Kidney epithelial cell (primary cell): ENCODE data around the gene BMP6. TPM values are rescaled to one million over a fixed set of nuclear protein-coding genes. Genes with fewer than 3 reads are reported as not detected.

ENCODE experiments used
- DNase-seq: peaks from one replicate; pipeline ENCODE4 v3.0.0-alpha.2; 2010; ENCODE audit warnings: low read depth
- H3K27me3 ChIP-seq: 2 replicates; pipeline ENCODE4 v1.6.0; 2011; ENCODE audit warnings: low read length; ENCODE audit not compliant: control insufficient read depth, insufficient read depth
- H3K36me3 ChIP-seq: 2 replicates; pipeline ENCODE4 v1.5.1; 2011; ENCODE audit warnings: low read length; ENCODE audit not compliant: control insufficient read depth, insufficient read depth
- H3K4me3 ChIP-seq: 2 replicates; pipeline ENCODE4 v1.5.1; 2011; ENCODE audit warnings: low read depth, mild to moderate bottlenecking, control low read depth, low read length
- CTCF ChIP-seq: IDR thresholded peaks from 2 replicates; pipeline ENCODE4 v1.5.1; 2011; ENCODE audit warnings: mild to moderate bottlenecking, moderate library complexity, low read length, control low read depth, inconsistent platforms; ENCODE audit not compliant: insufficient read depth, poor library complexity, severe bottlenecking
- total RNA-seq: library from RNA; depleted of rRNA; stranded (reverse); fragments of >200 nt; gene quantifications from 2 replicates; pipeline ENCODE4 v1.2.3, GENCODE V29; 2015

The BMP6 gene
- total RNA-seq, 1 donor from 2014 or later: 1.1 TPM

- no peak for TF ChIP-seq CTCF
- no peak for DNase-seq
- H3K27me3 ChIP-seq: no peaks in the 10 kb centered on the region
- no peak overlapping the region for H3K4me3 ChIP-seq
- H3K36me3 ChIP-seq: no peaks in the 10 kb centered on the region
Observed at GRCh38 chr6:7703148-7703680, 22.7 kb upstream of the BMP6 start.

- DNase-seq: no peak
- H3K27me3 ChIP-seq: no peaks in the 10 kb centered on the region
- TF ChIP-seq CTCF: no peak
- H3K36me3 ChIP-seq: no peaks in the 10 kb centered on the region
- no peak overlapping the region for H3K4me3 ChIP-seq
Observed at GRCh38 chr6:7705483-7705882, 20.4 kb upstream of the BMP6 start.

- no peak for TF ChIP-seq CTCF
- no peak for DNase-seq
- Histone ChIP-seq H3K4me3 (no peak overlapping the region), H3K27me3 (no peaks in the 10 kb centered on the region), H3K36me3 (no peaks in the 10 kb centered on the region)
Observed at GRCh38 chr6:7706269-7706668, 19.6 kb upstream of the BMP6 start.

GRCh38 chr6:7707787-7708186 is 18.1 kb upstream of the BMP6 start:
- H3K27me3 ChIP-seq: no peaks in the 10 kb centered on the region
- no peak overlapping the region for H3K4me3 ChIP-seq
- no peak for DNase-seq
- no peak for TF ChIP-seq CTCF
- no peaks in the 10 kb centered on the region for H3K36me3 ChIP-seq

- Histone ChIP-seq H3K27me3 (peaks cover 5% of the 10 kb centered on the region), H3K36me3 (no peaks in the 10 kb centered on the region), H3K4me3 (no peak overlapping the region)
- TF ChIP-seq CTCF: no peak
- DNase-seq: no peak
Observed at GRCh38 chr6:7719364-7719850, 6.5 kb upstream of the BMP6 start.

GRCh38 chr6:7720346-7720745 is 5.6 kb upstream of the BMP6 start:
- H3K4me3 ChIP-seq: no peak overlapping the region
- peaks cover 6% of the 10 kb centered on the region for H3K27me3 ChIP-seq
- TF ChIP-seq CTCF: no peak
- DNase-seq: no peak
- H3K36me3 ChIP-seq: no peaks in the 10 kb centered on the region
